ENCODE data around the gene POLA1. TPM values are rescaled to one million over a fixed set of nuclear protein-coding genes. Genes with fewer than 3 reads are reported as not detected.

The POLA1 gene
- total RNA-seq, 1 donor from 2014 or later: 8.7 TPM

Other genes starting within 250 kb of the POLA1 start
- 16.4 TPM for gene PDK3, start 228.6 kb upstream of the POLA1 start, total RNA-seq
- 0.27 TPM for gene PCYT1B, start 46.6 kb upstream of the POLA1 start, total RNA-seq

Data from cardiac septum (tissue), 1 donor.